Measurements from ENCODE around the gene CNTN4.
"Not testable (repeated sequence)": the region's sequence is repeated elsewhere in the genome, so short reads cannot be mapped to it uniquely, and the experiment has no call there.

The CNTN4 gene

DNA sequence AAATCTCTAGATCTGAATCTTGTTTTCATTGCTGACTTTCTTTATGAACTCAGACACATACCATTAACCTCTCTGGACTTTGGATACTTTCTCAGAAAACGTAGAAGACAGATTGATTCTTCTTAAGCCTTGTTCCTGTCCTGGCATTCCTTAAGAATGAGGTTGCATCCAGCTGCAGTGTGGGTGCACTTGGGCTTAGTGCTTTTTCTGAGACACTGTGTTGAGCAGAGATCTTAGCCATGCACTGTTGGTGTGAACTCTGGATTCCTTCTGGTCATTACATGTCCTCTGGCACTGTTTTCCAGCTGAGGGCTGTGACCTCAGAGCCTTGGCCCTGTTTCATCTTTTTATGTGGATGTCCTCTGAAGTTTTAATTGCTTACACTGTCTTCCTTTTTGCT is 428.3 kb downstream of the CNTN4 start:
- DNase-seq: no peak

DNA sequence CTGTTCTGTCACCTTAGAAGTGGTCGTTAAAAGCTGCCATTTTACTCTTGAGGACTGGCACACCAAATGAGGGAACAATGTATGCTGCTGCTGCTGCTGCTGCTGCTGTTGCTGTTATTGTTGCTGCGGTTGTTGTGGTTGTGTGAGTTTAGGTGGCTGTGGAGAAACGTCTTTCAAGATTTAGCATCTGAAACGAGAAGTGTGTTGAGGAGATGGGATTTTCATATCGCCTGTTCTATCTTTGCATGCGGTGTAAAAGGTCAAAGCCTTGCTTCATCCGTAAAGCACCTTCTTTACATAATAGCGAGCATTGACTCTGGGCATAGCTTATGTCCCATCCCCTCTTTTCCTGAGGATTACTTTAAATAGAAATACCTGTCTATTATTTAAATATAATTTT is 428.7 kb downstream of the CNTN4 start:
- DNase-seq: not testable (repeated sequence)

DNA sequence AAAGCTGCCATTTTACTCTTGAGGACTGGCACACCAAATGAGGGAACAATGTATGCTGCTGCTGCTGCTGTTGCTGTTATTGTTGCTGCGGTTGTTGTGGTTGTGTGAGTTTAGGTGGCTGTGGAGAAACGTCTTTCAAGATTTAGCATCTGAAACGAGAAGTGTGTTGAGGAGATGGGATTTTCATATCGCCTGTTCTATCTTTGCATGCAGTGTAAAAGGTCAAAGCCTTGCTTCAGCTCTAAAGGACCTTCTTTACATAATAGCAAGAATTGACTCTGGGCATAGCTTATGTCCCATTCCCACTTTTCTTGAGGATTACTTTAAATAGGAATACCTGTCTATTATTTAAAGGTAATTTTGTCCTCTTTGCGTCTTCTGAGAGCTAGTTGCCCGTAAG is 436.1 kb downstream of the CNTN4 start:
- DNase-seq: not testable (repeated sequence)

DNA sequence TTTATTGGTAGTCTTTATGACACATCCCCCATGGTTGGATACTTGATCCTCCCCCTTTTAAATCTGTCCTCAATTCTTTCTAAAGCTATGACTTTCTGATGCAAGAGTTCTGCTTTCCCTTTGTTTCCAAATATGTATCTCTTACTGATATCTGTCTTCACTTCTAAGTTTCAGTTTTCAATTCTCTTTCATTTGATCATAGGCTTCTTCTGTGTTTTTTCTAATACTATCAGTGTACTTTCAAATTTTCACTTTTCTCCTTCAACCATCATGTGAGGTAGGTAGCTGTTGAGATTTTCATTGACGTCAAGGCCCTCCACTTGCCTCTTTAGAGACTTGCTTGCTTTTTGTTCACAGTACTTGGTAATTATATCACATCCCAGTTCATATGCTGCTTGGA is 436.5 kb downstream of the CNTN4 start:
- no peak for DNase-seq

DNA sequence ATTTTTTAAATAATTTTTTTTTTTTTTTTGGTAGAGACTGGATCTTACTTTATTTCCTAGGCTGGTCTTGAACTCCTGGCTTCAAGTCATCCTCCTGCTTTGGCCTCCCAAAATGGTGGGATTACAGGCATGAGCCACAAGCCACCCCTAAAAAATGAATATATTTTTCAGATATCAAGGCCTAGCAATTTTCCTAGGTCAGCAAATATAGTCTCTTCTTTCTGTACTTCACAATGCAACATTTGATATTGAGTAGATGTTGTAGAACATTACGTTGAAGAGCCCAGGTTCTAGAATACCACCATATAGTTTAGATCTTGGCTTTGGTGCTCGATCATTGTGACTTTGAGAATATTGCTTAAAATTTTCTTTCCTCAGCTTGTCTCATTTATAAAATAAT is 437.9 kb downstream of the CNTN4 start:
- DNase-seq: no peak

DNA sequence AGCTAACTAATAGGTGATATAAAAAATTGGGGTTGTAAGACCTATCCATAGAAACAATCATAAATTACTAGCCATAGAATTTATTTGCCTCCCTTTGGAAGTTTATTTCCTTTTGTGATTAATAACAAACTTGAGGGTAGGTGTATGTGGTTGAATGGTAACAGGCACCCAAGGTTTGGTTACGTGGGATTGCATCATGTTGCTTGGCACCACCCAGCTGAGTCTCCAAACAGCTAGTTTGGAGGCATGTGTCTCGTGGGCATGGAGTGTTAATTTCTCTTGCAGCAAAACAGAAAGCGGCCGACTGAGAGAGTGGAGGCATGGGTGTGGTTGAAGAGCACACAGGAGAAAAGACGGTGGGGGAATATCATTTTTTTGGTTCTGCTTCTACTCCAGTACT is 441.4 kb downstream of the CNTN4 start:
- DNase-seq: no peak

DNA sequence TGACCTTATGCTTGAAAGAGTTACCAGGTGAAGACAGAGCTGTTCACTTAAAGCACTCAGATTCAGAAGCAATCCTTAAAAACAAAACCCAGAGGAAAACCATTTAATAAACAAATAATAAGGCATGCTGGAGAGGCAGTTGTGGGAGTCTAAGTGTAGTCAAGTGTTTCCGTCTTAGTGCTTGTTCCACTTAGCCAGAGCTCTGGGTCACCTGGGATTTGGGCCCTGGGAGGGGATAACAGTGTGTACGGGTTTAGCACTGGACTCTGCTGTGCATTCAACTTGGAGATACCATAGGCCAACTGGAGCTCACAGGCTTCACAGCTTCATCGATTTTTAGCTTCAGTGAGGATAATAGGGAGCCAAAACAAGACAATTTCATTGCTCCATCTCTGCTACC is 444.6 kb downstream of the CNTN4 start:
- no peak for DNase-seq

DNA sequence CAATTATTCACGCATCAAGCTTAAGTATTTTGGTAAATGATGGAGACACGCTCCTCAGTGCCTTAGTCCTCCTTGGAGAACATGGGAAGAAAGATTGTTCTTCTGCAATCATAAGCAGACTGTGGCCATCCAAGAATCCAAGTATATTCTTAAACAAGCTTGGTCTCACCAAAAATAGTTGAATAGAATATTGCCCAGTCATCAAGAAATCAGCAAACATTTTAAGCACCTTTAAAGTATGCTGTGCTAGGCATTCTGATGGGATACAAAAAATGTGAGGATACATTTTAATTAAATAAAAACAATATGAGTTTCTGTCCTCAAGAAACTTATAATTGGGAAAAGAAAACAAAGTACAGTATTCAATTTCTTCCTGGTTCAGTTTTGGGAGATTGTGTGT is 445.5 kb downstream of the CNTN4 start:
- DNase-seq: no peak

DNA sequence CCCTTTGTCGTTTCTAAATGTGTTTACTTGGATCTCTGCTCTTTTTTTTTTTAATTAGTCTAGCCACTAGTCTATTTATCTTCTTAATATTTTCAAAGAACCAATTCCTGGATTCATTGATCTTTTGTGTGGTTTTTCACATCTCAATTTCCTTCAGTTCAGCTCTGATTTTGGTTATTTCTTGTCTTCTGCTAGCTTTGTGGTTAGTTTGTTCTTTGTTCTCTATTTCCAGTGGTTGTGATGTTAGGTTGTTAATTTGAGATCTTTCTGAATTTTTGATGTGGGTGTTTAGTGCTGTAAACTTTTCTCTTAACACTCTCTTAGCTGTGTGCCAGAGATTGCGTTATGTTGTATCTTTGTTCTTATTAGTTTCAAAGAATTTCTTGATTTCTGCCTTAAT is 446.1 kb downstream of the CNTN4 start:
- DNase-seq: no peak

DNA sequence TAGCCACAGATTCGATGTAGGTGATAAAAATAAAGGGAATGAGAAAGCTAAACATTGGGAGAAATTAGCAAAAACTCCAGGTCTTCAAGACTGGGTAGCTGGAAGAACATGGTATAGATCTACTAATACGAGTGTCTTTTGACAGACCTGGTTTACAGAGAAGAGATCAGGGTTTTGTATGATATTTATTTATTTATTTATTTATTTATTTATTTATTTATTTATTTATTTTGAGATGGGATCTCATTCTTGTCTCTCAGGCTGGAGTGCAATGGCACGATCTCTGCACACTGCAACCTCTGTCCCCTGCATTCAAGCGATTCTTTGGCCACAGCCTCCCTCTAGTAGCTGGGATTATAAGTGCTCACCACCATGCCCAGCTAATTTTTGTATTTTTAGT is 448.4 kb downstream of the CNTN4 start:
- no peak for DNase-seq

DNA sequence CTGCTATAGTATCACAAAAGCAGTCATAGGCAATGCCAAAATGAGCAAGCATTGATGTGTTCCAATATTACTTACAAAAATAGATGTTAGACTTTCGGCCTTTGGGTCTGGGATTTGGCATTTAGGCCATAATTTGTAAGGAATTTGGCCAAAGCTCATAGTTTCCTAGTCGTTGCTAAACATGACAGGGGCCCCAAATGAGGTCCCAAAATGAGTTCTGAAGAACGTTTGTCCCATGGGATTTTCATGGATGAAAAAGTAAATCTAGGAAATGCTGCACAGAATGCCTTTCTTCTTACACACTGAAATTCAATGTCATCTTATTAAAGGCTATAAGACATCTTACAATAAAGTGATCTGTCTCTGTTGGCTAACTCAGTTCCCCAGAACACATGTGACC is 456.0 kb downstream of the CNTN4 start:
- DNase-seq: no peak

DNA sequence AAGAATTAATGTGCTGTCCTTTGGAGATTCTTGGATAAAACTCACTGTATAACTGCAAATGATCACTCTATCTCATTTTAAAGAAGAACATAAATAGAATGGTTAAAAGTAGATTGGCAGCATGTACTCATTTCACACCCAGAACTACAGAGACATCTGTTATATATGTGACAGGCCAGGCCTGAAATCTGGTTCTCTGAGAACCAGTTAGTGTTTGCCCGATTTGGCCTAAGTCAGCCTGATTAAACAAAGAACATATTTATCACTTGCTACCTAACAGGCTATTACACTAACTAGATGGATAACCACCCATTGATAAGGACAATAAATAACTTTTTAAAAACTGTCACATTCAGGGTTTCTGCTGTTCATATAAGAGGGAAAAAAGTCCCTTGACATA is 460.1 kb downstream of the CNTN4 start:
- no peak for DNase-seq

DNA sequence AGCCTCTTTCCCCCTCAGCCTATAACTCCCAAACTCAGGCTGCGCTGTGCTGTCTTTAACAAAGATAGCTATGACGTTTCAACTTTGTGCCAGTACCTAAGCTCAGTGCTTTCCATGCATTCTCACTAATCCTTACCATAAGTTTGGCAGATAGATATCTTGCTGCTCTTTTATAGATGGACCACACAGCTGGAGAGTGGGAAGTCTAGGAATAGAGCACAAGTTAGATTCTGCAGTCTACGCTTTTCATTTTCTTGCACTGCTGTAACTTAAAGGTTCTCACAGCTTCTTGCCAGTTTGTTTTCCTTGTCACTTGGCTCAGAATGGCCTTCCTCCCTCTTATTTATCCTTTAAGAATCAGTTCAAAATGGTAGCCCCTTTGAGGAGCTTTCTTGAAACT is 468.8 kb downstream of the CNTN4 start:
- DNase-seq: no peak

DNA sequence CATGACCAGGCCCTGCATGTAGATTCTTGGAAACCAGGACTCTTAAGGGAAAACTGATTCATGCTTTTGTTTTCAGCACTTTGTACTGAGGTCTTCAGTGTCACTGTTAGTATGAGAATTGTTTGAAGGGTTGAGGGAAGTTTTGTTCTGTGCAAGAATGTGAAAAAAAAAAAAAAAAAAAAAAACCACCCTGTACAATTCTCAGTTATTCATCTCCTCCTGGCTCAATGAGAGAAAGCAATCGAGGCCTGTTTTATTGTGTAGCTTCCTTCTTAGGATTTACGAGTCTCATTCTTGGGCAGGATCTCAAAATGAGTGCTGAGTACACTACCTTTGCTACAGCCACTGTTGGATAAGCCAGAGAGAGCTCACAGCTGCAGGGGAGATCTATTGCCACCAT is 469.5 kb downstream of the CNTN4 start:
- DNase-seq: no peak

DNA sequence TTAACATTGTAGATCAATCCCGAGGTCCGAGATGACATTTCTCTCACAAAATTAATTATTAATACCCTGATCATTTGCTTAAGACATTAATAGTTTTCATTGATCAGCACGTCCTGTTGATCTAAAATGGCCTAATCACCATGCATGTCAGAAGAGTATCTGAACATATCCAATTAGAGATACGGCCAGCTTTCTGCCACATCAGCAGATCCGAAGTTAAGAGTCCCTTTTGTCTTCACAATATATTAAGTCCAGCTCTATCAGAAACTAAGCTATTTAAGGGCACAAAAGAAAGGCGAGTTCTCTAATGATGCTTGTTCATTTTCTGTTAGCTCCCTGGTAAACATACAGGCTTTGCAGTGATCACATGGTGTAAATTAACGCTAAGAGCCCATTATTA is 470.3 kb downstream of the CNTN4 start:
- DNase-seq: no peak

DNA sequence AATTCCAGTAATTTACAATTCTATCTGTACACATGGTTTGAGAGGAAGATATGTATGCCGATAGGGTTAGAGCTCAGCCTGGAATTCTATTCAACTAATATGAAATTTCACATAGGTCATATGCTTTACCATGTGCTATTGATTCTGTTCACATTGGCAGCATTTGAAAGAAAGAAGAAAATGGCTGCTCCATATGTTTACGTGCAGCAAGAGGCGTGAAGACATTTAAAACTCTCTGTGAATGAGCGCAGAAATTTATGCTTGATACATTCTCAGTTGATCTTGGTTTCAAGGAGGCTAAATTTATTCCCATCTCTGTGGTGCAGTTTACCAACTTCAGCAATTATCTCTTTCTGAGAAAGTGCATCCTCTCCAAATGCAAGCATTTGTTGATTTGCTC is 478.9 kb downstream of the CNTN4 start:
- DNase-seq: no peak

DNA sequence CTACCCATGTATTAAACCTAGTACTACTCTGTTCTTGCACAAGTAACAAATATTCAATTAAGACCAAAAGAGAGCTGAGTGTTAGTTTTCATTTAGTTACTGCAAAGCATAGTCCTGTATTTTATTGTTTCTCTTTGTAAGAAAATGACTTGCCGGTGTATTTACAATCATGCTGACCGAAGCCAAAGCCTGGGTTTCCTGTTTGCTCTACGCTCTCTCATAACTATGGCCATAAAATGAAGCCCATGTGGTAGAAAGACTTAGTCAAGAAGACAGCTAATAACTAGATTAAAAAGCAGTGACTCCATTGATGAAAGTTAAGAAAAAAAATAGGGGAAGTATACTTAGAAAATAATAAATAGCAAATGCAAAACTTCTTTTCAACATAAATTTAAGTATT is 479.9 kb downstream of the CNTN4 start:
- DNase-seq: no peak

DNA sequence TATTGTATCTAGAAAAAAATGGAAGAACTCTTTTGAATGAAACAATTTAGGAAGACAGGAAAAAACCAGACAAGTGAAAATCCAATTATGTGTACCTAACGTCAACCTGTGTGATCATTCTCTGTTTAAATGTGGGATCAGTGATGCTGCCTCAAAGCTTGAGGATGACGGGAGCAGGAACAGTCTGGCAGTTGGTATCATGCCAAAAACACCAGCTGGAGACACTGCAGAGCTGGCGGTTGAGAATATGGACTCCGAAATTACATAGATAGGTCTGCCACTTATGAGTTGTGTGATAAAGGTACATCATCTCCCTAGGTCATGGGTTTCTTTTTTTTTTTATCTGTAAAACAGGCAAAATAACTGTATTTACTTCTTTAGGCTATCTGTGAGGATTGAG is 480.5 kb downstream of the CNTN4 start:
- DNase-seq: no peak

DNA sequence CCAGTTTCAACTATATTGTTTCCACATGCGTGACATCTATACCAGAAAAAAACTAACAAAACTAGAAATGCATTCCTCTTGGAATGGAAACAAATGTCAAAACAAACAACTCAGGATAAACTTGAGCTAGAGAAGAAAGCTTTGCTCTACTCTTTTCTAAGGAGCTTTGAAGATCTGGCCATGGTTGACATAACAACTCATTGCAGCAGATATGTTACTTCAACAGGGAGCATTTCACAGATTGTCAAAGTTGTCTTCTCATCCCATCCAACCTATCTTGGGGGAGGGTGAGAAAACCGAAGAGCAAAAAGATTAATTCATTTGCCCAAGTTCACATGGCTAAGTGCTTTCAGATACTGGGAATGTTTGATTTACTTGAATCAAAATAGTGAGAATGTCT is 484.4 kb downstream of the CNTN4 start:
- no peak for DNase-seq

DNA sequence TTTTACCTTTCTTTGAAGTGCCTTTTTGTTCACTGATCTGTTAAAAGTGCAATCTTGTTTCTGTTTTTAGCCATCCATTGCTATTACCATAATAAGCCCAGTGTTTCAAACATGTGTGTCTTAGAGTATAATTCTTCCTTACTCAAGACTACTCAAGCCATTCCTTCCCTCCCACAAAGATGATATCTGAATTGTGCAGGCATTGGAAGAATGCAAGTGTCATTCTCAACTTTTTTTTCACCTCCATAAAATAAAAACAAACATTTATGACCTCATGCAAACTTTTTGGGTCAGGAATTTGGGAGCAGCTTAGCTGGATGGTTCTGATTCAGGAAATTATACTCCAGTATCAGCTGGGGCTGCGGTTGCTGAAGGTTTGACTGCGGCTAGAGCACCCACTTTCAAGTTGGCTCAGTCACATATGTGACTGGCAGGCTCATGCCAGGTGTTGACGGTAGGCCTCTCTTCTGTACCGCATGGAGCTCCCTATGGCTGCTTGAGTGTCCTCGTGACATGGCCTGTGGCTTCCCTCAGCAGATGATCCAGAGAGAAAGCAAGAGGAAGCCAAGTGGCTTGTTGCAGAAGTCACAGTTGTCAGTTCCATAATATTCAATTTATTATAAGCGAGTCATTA is 490.8 kb downstream of the CNTN4 start:
- no peak for DNase-seq

DNA sequence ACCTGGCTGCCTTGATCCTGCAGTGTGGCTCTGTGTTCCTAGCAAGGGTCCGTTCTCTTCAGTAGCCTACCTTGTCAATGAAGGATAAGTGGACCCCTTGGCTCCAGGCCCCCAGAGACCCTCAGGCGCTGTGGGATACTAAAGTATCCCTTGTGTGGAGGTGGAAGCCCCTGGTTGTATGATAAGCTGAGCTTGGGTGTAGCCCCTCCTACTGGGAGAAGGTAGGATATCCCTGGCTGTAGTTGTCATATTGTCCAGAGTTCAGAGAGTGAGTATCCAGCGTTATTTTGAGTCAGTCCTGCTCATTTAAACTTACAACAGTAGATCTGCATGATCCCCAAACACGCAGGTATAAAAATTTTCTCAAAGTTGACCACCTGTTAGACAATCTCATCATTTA is 496.8 kb downstream of the CNTN4 start:
- no peak for DNase-seq

DNA sequence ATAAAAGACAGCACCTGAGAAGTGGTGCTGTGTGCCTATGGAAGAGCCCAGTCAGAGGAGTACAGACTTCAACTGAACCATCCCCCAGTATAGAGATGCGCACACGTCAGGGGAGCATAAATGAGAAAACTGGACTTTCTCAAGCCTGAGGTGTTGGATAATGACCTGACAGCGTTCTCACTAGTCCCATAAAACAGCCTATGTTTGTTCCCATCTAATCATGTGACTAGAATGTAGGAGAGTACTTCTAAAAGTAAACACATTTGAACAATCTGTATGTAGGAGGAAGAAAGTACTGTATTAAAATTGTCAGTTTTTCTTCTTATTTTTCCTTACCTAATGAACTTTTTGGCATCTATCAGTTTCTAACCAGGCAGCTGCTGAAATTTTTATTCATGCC is 498.9 kb downstream of the CNTN4 start:
- no peak for DNase-seq

DNA sequence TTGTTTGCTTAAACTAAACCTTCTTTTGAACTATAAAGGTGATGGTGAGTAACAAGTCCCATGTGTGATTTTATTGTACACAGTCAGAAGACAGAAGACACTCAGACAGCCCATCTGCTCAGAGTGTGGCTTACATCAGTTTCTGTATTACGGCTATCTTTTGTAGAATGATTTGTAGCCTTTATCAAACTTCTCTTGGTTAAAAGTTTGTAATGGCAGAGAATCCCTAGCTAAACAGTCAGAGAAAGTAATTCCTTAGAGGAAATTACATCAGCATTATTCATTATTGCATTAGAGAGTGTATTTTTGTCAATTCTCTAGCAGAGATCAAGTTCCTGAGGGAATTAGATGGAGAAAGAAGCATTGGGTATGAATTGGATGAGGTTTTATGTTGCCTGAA is 500.8 kb downstream of the CNTN4 start:
- DNase-seq: no peak

DNA sequence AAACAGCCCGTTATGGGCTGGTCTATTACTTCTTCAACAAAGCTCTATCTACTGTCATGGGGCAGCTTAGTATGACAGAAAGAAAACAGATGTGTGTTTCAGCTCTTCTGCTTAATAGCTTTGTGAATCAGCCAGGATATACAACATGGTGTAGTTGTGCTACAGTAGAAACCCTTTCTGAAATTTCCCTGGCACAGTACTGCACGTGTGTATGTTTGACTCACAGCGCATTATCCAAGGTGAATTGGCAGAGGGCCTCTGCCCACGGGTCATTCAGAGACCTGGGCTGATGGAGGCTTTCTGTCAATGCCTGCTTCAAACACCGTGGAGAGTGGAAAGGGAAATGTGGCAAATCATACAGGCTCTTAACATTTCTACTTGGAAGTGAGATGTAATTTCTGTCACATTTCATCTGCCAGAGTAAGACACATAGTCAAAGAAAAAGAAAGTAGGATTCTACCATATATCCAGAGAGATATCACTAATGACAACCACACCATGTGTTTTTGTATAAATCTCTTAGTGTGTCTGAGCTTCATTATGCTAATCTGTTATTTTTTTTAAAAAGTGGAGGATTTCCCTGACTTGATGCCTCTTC is 505.1 kb downstream of the CNTN4 start:
- DNase-seq: no peak

DNA sequence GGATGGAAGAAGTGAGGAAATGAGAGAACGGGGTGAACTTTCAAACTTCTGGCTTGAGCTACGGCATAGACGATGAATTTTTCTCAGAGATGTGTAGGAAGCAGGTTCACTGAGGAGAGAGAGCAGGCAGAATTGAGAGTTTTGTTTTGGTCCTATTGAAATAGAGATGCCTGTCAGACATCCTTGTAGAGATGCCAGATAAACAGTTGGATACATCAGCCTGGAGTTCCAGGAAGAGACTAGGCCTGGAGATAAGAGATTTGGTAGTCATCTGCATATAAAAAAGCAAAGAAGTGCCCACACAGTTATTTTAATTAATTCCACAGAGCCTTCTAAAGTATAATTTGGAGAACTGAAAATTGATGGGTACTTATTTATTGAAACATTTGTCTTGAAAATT is 515.9 kb downstream of the CNTN4 start:
- DNase-seq: no peak

DNA sequence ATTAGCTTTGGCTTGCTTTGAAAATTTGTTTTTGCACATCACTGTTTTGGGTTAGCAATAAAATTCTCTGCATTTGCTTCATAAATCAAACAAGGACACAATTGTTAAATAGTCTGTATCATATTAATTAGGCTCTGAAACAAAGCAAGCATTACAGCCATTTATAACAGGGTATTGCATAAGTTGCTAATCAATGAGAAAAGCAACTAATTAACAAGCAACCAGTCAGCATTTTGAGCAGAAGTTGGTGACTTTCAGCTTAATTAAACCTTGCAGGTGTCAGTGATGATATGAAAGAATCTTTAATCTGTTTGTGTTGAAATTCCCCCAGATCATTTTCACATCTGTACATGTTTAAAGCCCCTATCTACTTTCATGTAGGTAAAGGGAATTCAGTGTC is 516.4 kb downstream of the CNTN4 start:
- DNase-seq: no peak

Data from DMS 273 treated with DMSO at 0.1 percent for 48 hours (cell line).